ENCODE data around the gene ZNF740. TPM values are rescaled to one million over a fixed set of nuclear protein-coding genes. Genes with fewer than 3 reads are reported as not detected.

The ZNF740 gene
- total and polyA plus RNA-seq, 2 donors from 2014 or later: 11.1 to 58.3 TPM

- Histone ChIP-seq H3K27me3 (ENCODE audit: control insufficient read depth, insufficient read depth, low read length) (no peaks in the 10 kb centered on the region), H3K4me3 (ENCODE audit: low read length in 3 of 3) (no peak overlapping the region), H3K9me3 (ENCODE audit: control insufficient read depth in 2 of 3, insufficient read depth in 1 of 3, low read length in 3 of 3) (no peaks in the 10 kb centered on the region), H3K36me3 (ENCODE audit: control insufficient read depth in 2 of 3, insufficient read depth in 3 of 3, low read length in 3 of 3) (no peaks in the 10 kb centered on the region), H3K9ac (ENCODE audit: low read length in 3 of 3) (no peak overlapping the region), H3K27ac (ENCODE audit: low read depth in 2 of 2, low read length in 2 of 2) (no peak overlapping the region), H3K4me1 (ENCODE audit: control insufficient read depth in 2 of 3, insufficient read depth in 2 of 3, low read depth in 1 of 3, low read length in 3 of 3) (peaks cover 0 to 14% (median 11%) of the 10 kb centered on the region in 3 donors)
- no peak for DNase-seq
- TF ChIP-seq CTCF (IDR thresholded peaks at IDR 0.05; ENCODE audit: borderline replicate concordance, extremely low read depth, insufficient read depth): no peak
- intact Hi-C loops (cut with DNase I): loop anchor here (10.0 kb wide), 1 partner anchor 135 kb away; no protein-coding TSS in a partner anchor
- no peak for FAIRE-seq
Measured at GRCh38 chr12:53199700-53200099, 19.2 kb downstream of the ZNF740 start.

DNA sequence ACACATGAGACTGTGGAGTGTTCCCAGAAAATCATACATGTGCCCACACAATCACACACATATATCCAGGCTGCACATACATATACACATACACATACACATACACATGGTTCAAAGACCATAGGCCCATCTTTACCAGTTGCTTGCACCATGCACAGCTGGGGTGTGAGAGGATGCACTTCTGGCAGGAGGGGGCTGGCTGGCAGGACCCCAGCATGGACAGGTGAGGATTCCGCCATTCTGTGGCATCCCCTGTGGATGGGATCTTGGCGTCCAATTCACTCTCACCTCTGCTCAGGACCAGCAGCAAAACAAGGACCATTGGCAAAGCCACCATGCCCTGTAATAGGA lies 19.6 kb downstream of the ZNF740 start:
- TF ChIP-seq CTCF (IDR thresholded peaks at IDR 0.05; ENCODE audit: borderline replicate concordance, extremely low read depth, insufficient read depth): no peak
- no peak overlapping the region for H3K27ac ChIP-seq (ENCODE audit: low read depth in 2 of 2, low read length in 2 of 2)
- H3K27me3 ChIP-seq (ENCODE audit: control insufficient read depth, insufficient read depth, low read length): no peaks in the 10 kb centered on the region
- no peaks in the 10 kb centered on the region for H3K36me3 ChIP-seq (ENCODE audit: control insufficient read depth in 2 of 3, insufficient read depth in 3 of 3, low read length in 3 of 3)
- intact Hi-C loops (cut with DNase I): no loop called here
- FAIRE-seq (no peak), DNase-seq (no peak)
- H3K9ac ChIP-seq (ENCODE audit: low read length in 3 of 3): no peak overlapping the region
- H3K4me3 ChIP-seq (ENCODE audit: low read length in 3 of 3): no peak overlapping the region
- no peaks in the 10 kb centered on the region for H3K9me3 ChIP-seq (ENCODE audit: control insufficient read depth in 2 of 3, insufficient read depth in 1 of 3, low read length in 3 of 3)
- peaks cover 0 to 14% (median 11%) of the 10 kb centered on the region in 3 donors for H3K4me1 ChIP-seq (ENCODE audit: control insufficient read depth in 2 of 3, insufficient read depth in 2 of 3, low read depth in 1 of 3, low read length in 3 of 3)

DNA sequence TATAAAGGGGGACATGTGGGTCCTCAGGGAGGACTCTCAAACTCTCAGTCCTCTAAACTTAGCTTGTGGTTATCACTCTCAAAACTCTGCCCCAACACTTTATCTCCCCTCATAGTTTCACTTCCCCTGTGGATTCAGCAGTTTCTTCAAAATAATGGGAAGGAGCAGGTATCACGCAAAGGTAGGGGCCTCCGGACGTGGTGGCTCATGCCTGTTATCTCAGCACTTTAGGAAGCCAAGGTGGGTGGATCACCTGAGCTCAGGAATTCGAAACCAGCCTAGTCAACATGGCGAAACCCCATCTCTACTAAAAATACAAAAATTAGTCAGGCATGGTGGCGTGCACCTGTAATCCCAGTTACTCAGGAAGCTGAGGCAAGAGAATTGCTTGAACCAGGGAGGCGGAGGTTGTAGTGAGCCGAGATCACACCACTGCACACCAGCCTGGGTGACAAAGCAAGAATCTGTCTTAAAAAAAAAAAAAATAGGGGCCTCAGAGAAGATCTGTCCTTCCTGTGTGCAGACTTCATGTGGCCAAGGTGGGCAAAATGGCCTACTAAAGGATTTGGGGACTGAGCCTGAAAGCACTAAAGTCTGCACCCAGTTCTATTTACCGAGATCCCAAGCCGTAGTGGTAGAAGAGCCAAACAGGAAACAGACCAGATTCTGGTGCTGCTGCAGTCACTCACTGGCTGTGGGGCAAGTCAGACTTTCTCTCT lies 20.1 kb downstream of the ZNF740 start:
- Histone ChIP-seq H3K9ac (ENCODE audit: low read length in 3 of 3) (no peak overlapping the region), H3K4me3 (ENCODE audit: low read length in 3 of 3) (no peak overlapping the region), H3K27me3 (ENCODE audit: control insufficient read depth, insufficient read depth, low read length) (no peaks in the 10 kb centered on the region), H3K27ac (ENCODE audit: low read depth in 2 of 2, low read length in 2 of 2) (no peak overlapping the region), H3K36me3 (ENCODE audit: control insufficient read depth in 2 of 3, insufficient read depth in 3 of 3, low read length in 3 of 3) (no peaks in the 10 kb centered on the region), H3K4me1 (ENCODE audit: control insufficient read depth in 2 of 3, insufficient read depth in 2 of 3, low read depth in 1 of 3, low read length in 3 of 3) (peaks cover 0 to 14% (median 11%) of the 10 kb centered on the region in 3 donors), H3K9me3 (ENCODE audit: control insufficient read depth in 2 of 3, insufficient read depth in 1 of 3, low read length in 3 of 3) (no peaks in the 10 kb centered on the region)
- intact Hi-C loops (cut with DNase I): no loop called here
- TF ChIP-seq CTCF (IDR thresholded peaks at IDR 0.05; ENCODE audit: borderline replicate concordance, extremely low read depth, insufficient read depth): no peak
- DNase-seq (no peak), FAIRE-seq (no peak)

- Histone ChIP-seq H3K36me3 (ENCODE audit: control insufficient read depth in 2 of 3, insufficient read depth in 3 of 3, low read length in 3 of 3) (no peaks in the 10 kb centered on the region), H3K4me3 (ENCODE audit: low read length in 3 of 3) (no peak overlapping the region), H3K27me3 (ENCODE audit: control insufficient read depth, insufficient read depth, low read length) (no peaks in the 10 kb centered on the region), H3K27ac (ENCODE audit: low read depth in 2 of 2, low read length in 2 of 2) (no peak overlapping the region), H3K4me1 (ENCODE audit: control insufficient read depth in 2 of 3, insufficient read depth in 2 of 3, low read depth in 1 of 3, low read length in 3 of 3) (peaks cover 0 to 14% (median 9%) of the 10 kb centered on the region in 3 donors), H3K9me3 (ENCODE audit: control insufficient read depth in 2 of 3, insufficient read depth in 1 of 3, low read length in 3 of 3) (no peaks in the 10 kb centered on the region), H3K9ac (ENCODE audit: low read length in 3 of 3) (no peak overlapping the region)
- DNase-seq: no peak
- no peak for FAIRE-seq
- TF ChIP-seq CTCF (IDR thresholded peaks at IDR 0.05; ENCODE audit: borderline replicate concordance, extremely low read depth, insufficient read depth): no peak
- intact Hi-C loops (cut with DNase I): no loop called here
Measured at GRCh38 chr12:53201177-53201541, 20.6 kb downstream of the ZNF740 start.
